PC-3 (cell line): ENCODE data around the gene KCNG1.

Experiments
- EZH2 ChIP-seq: fragments of 300-600 bp; sonication (generic); IDR thresholded peaks from one replicate; pipeline ENCODE4 v1.6.1; 2017; ENCODE audit warnings: antibody characterized with exemption, mild to moderate bottlenecking, low read length; ENCODE audit not compliant: unreplicated experiment
- TF ChIP-seq, protein P1 (sequence below): fragments of 300-600 bp; sonication (generic); conservative IDR thresholded peaks from 2 replicates; pipeline ENCODE4 v1.5.1; 2017; ENCODE audit warnings: antibody characterized with exemption, low read depth, mild to moderate bottlenecking, low read length

DNA sequence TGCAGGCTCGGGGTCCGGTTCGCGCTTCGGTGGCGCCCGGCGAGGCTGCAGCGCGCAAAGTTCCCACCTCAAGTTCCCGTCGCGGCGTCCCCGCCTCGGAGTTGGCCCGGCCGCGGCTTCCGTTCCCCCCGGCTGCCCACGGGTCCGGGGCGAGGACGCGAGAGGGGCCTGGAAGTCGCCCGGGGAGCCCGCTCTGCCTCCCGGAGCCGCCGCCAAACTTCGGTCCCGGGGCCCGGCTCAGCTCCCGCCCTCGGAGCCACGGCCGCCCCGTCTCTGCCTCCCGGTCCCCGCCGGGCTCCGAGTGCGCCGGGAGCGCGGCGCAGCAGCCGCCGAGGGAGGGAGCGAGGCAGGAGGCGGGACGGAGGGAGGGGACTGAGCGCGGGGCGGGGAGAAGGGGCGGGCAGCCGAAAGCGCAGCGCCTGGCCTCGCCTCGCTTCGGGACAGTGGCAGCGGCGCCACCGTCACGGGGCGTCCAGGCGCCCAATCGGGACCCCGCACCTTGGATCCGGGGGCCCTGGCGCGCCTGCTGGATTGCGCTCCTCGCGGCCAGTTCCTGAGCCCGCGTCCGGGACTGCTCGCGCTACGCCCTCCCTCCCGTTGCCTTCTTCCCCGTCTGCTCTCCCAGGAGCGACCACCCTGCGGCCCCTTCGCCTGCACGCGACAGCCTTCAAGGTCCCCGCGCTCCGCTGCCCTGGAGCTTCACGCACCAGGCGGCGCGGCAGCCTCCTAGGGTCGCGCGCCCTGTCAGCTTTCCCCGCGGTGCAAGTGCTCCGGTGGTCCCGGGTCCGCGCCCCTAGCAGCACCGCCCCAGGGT lies at the start of gene KCNG1:
- TF ChIP-seq, protein P1, sequence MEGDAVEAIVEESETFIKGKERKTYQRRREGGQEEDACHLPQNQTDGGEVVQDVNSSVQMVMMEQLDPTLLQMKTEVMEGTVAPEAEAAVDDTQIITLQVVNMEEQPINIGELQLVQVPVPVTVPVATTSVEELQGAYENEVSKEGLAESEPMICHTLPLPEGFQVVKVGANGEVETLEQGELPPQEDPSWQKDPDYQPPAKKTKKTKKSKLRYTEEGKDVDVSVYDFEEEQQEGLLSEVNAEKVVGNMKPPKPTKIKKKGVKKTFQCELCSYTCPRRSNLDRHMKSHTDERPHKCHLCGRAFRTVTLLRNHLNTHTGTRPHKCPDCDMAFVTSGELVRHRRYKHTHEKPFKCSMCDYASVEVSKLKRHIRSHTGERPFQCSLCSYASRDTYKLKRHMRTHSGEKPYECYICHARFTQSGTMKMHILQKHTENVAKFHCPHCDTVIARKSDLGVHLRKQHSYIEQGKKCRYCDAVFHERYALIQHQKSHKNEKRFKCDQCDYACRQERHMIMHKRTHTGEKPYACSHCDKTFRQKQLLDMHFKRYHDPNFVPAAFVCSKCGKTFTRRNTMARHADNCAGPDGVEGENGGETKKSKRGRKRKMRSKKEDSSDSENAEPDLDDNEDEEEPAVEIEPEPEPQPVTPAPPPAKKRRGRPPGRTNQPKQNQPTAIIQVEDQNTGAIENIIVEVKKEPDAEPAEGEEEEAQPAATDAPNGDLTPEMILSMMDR, result no peak
- no peak for TF ChIP-seq EZH2
